CD4-positive, alpha-beta T cell (primary cell): Measurements from ENCODE around the gene KLHL20. TPM values are rescaled to one million over a fixed set of nuclear protein-coding genes. Genes with fewer than 3 reads are reported as not detected.
"Not testable (repeated sequence)": the region's sequence is repeated elsewhere in the genome, so short reads cannot be mapped to it uniquely, and the experiment has no call there.

Experiments used
- ATAC-seq: fragments of 200-7000 bp; cut with Tn5 transposase; one replicate; pipeline ENCODE4 v1.10.0; 2022; ENCODE audit warnings: mild to moderate bottlenecking; ENCODE audit not compliant: poor library complexity
- CTCF ChIA-PET: fragments of 350-600 bp; sonication (Branson Sonifier 250); formaldehyde crosslinking; loops from one replicate; lab custom pipeline; 2021; ENCODE audit warnings: antibody characterized with exemption, inconsistent platforms; lab: Charles Lee
- POLR2A ChIA-PET: fragments of 350-600 bp; sonication (Branson Sonifier 250); formaldehyde crosslinking; loops from one replicate; lab custom pipeline; 2021; ENCODE audit warnings: antibody characterized with exemption, inconsistent platforms; lab: Charles Lee
- DNase-seq, 14 experiments: peaks; one replicate each; pipeline ENCODE4 v3.0.0-alpha.2; 2013 to 2020; ENCODE audit warnings: mixed read lengths in 2 of 14
- H3K27ac ChIP-seq, 2 donors: one replicate each; pipeline versions ENCODE4 v1.5.1 to v1.7.0; 2013; ENCODE audit warnings: low read length in 2 of 2, low read depth in 1 of 2, mild to moderate bottlenecking in 1 of 2
- H3K27me3 ChIP-seq, 2 experiments: 1 replicate in 1 of 2; 2 replicates in 1 of 2; pipeline versions ENCODE4 v1.6.1 to v1.7.0; 2013; ENCODE audit warnings: low read length in 2 of 2, control low read depth in 1 of 2, mild to moderate bottlenecking in 1 of 2, moderate library complexity in 1 of 2; ENCODE audit not compliant: insufficient read depth in 2 of 2, control insufficient read depth in 1 of 2
- H3K36me3 ChIP-seq: one replicate; pipeline ENCODE4 v1.6.1; 2013; ENCODE audit warnings: low read length, control low read depth; ENCODE audit not compliant: insufficient read depth
- H3K4me1 ChIP-seq: one replicate; pipeline ENCODE4 v1.6.1; 2013; ENCODE audit warnings: low read length, control low read depth; ENCODE audit not compliant: insufficient read depth
- H3K4me3 ChIP-seq: one replicate; pipeline ENCODE4 v1.5.1; 2013; ENCODE audit warnings: mild to moderate bottlenecking, low read length, moderate library complexity
- H3K9me3 ChIP-seq, 2 experiments: 1 replicate in 1 of 2; 2 replicates in 1 of 2; pipeline versions ENCODE4 v1.6.1 to v1.7.0; 2013; ENCODE audit warnings: low read length in 2 of 2, mild to moderate bottlenecking in 2 of 2, control low read depth in 1 of 2, moderate library complexity in 1 of 2; ENCODE audit not compliant: control insufficient read depth in 1 of 2, insufficient read depth in 1 of 2
- H3K27ac Mint-ChIP-seq: one replicate; pipeline ENCODE4 v1.8.0; 2020; ENCODE audit warnings: mixed read lengths
- H3K27me3 Mint-ChIP-seq: one replicate; pipeline ENCODE4 v1.8.0; 2021; ENCODE audit warnings: mixed read lengths
- H3K36me3 Mint-ChIP-seq: one replicate; pipeline ENCODE4 v1.8.0; 2021; ENCODE audit warnings: low read depth, mixed read lengths
- H3K4me1 Mint-ChIP-seq: one replicate; pipeline ENCODE4 v1.8.0; 2021; ENCODE audit warnings: low read depth, mixed read lengths
- H3K4me3 Mint-ChIP-seq: one replicate; pipeline ENCODE4 v1.8.0; 2020; ENCODE audit warnings: mild to moderate bottlenecking, mixed read lengths
- H3K9me3 Mint-ChIP-seq: one replicate; pipeline ENCODE4 v1.8.0; 2020; ENCODE audit warnings: mixed read lengths
- intact Hi-C, 2 experiments: fragments of 100-400 bp; cut with DNase I in 1 of 2; cut with micrococcal nuclease in 1 of 2; formaldehyde crosslinking; loops; one replicate each; pipeline versions ENCODE4 v1.15.1 to v1.9.0; 2023 to 2025; cut with DNase I, micrococcal nuclease
- total RNA-seq, 174 experiments: library from RNA in 2 of 174; stranded (reverse) in 2 of 174; gene quantifications; one replicate each; pipeline ENCODE4 v1.2.3 and lab custom pipeline; 2021 to 2026
- TF ChIP-seq, protein P1 (sequence below): fragments of 200-600 bp; IDR thresholded peaks from one replicate; pipeline ENCODE4 v1.8.0; 2022; ENCODE audit warnings: antibody characterized with exemption, mild to moderate bottlenecking

KLHL20 gene
- total RNA-seq, 2 experiments from 2014 or later = 29.4 to 30.4 TPM

DNA sequence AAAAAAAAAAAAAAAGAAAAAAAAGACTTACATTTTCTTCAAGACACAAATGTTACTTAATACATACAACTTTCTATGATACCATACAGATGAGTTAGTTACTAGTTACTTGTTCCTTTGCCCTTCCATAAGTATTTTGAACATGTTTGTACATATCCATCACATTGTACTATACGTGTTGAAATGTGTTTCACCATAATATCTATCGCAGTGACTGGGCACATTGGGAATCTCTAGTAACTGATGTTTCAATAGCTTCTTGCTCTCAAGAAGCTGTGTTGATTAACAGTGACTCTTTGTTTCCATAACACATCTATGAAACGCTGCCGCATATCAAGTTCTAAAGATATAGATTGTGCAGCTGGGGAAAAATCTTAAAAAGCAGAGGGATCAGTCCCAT, 42.9 kb downstream of the KLHL20 start:
- no peak for ATAC-seq
- intact Hi-C loops = no loop called here
- H3K27me3 ChIP-seq = no peaks in the 10 kb centered on the region

DNA sequence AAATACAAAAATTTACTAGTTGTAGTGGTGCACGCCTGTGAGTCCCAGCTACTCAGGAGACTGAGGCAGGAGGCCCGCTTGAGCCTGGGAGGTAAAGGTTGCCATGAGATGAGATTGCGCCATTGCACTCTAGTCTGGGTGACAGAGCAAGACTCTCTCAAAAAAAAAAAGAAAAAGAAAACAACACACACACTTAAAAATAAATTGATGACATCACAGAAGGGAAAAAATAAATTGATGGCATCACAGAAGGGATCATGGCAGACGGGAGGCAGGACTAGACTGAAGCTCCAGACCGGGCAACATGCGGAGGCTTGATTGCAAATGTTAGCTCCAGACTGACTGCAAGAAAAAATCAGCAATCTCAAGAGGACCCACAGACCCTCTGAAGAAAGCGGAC, 43.3 kb downstream of the KLHL20 start:
- DNase-seq = no peak
- H3K27me3 Mint-ChIP-seq = no peaks in the 10 kb centered on the region
- H3K4me3 Mint-ChIP-seq = no peak overlapping the region
- no peaks in the 10 kb centered on the region for H3K27me3 ChIP-seq
- no peaks in the 10 kb centered on the region for H3K9me3 ChIP-seq
- H3K36me3 Mint-ChIP-seq = peaks cover 100% of the 10 kb centered on the region
- peaks cover 63% of the 10 kb centered on the region for H3K36me3 ChIP-seq
- no peak overlapping the region for H3K27ac ChIP-seq
- no peaks in the 10 kb centered on the region for H3K4me1 ChIP-seq
- ChIA-PET CTCF (interaction anchor here (0.6 kb wide), 1 partner anchor 210 kb away, joined by 3 read pairs; no protein-coding TSS in a partner anchor), POLR2A (no interaction called here)
- TF ChIP-seq, protein P1, sequence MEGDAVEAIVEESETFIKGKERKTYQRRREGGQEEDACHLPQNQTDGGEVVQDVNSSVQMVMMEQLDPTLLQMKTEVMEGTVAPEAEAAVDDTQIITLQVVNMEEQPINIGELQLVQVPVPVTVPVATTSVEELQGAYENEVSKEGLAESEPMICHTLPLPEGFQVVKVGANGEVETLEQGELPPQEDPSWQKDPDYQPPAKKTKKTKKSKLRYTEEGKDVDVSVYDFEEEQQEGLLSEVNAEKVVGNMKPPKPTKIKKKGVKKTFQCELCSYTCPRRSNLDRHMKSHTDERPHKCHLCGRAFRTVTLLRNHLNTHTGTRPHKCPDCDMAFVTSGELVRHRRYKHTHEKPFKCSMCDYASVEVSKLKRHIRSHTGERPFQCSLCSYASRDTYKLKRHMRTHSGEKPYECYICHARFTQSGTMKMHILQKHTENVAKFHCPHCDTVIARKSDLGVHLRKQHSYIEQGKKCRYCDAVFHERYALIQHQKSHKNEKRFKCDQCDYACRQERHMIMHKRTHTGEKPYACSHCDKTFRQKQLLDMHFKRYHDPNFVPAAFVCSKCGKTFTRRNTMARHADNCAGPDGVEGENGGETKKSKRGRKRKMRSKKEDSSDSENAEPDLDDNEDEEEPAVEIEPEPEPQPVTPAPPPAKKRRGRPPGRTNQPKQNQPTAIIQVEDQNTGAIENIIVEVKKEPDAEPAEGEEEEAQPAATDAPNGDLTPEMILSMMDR = no peak
- intact Hi-C loops = no loop called here
- H3K4me1 Mint-ChIP-seq = no peaks in the 10 kb centered on the region
- no peak overlapping the region for H3K4me3 ChIP-seq
- no peak for ATAC-seq
- H3K9me3 Mint-ChIP-seq = peaks cover 8% of the 10 kb centered on the region
- no peak overlapping the region for H3K27ac Mint-ChIP-seq

More for the DNA sequence above, 42.9 kb downstream of the KLHL20 start:
- no peak for DNase-seq
- no peak overlapping the region for H3K4me3 ChIP-seq
- peaks cover 67% of the 10 kb centered on the region for H3K36me3 ChIP-seq
- H3K9me3 Mint-ChIP-seq = peaks cover 8% of the 10 kb centered on the region
- POLR2A ChIA-PET = no interaction called here
- H3K9me3 ChIP-seq = no peaks in the 10 kb centered on the region
- CTCF ChIA-PET = no interaction called here
- H3K27ac Mint-ChIP-seq = no peak overlapping the region
- TF ChIP-seq, protein P1 = no peak
- H3K4me1 Mint-ChIP-seq = no peaks in the 10 kb centered on the region
- no peaks in the 10 kb centered on the region for H3K4me1 ChIP-seq
- H3K27me3 Mint-ChIP-seq = no peaks in the 10 kb centered on the region
- H3K27ac ChIP-seq = no peak overlapping the region
- no peak overlapping the region for H3K4me3 Mint-ChIP-seq
- H3K36me3 Mint-ChIP-seq = peaks cover 100% of the 10 kb centered on the region

DNA sequence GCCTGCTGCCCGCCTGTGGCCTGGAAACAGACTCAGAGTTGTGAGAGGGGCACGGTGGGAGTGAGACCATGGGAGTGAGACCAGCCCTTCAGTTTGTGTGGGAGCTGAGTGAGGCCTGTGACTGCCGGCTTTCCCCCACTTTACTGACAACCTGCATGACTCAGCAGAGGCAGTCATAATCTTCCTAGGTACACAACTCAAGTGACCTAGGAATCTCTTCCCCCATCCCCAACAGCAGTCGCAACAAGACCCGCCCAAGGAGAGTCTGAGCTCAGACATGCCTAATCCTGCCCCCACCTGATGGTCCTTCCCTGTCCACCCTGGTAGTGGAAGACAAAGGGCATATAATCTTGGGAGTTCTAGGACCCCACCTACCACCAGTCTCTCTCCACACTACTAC, 44.2 kb downstream of the KLHL20 start:
- Histone ChIP-seq H3K4me1 (no peaks in the 10 kb centered on the region), H3K36me3 (peaks cover 54% of the 10 kb centered on the region), H3K4me3 (no peak overlapping the region), H3K27ac (no peak overlapping the region), H3K27me3 (no peaks in the 10 kb centered on the region), H3K9me3 (peaks cover 0 to 2% of the 10 kb centered on the region in 2 experiments)
- Mint-ChIP-seq H3K4me1 (no peaks in the 10 kb centered on the region), H3K27ac (no peak overlapping the region), H3K9me3 (peaks cover 8% of the 10 kb centered on the region), H3K4me3 (no peak overlapping the region), H3K27me3 (no peaks in the 10 kb centered on the region), H3K36me3 (peaks cover 100% of the 10 kb centered on the region)
- ChIA-PET CTCF (no interaction called here), POLR2A (no interaction called here)
- DNase-seq (no peak), ATAC-seq (no peak)
- intact Hi-C loops = no loop called here
- TF ChIP-seq, protein P1 = no peak

DNA sequence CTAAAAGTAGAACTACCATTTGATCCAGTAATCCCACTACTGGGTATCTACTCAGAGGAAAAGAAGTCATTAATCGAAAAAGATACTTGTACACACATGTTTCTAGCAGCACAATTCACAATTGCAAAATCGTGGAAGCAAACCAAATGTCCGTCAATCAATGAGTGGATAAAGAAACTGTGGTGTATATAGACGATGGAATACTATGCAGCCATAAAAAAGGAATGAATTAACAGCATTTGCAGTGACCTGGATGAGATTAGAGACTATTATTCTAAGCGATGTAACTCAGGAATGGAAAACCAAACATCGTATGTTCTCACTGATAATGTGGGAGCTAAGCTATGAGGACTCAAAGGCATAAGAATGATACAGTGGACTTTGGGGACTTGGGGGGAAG, 49.5 kb downstream of the KLHL20 start:
- H3K4me3 Mint-ChIP-seq, H3K27ac ChIP-seq, DNase-seq, ATAC-seq, intact Hi-C loops, H3K4me1 ChIP-seq, H3K9me3 ChIP-seq, H3K27ac Mint-ChIP-seq, H3K27me3 Mint-ChIP-seq, POLR2A ChIA-PET, H3K9me3 Mint-ChIP-seq, H3K4me3 ChIP-seq, H3K27me3 ChIP-seq: not testable (repeated sequence)
- Mint-ChIP-seq H3K36me3 (peaks cover 100% of the 10 kb centered on the region), H3K4me1 (peaks cover 19% of the 10 kb centered on the region)
- CTCF ChIA-PET = interaction anchor here (1.2 kb wide), 2 partner anchors 13 to 16 kb away, joined by 3 read pairs; no protein-coding TSS in a partner anchor
- H3K36me3 ChIP-seq = peaks cover 18% of the 10 kb centered on the region
